OCI-LY1 (cell line): Measurements from ENCODE around the gene GIN1.

ENCODE experiments used
- EZH2 ChIP-seq: fragments of 200-600 bp; sonication (generic), shearing (Covaris generic); IDR thresholded peaks from 2 replicates; pipeline ENCODE4 v1.8.0; 2017; ENCODE audit warnings: borderline replicate concordance, mixed run types, mild to moderate bottlenecking, antibody characterized with exemption, low read length, moderate library complexity, mixed read lengths
- TF ChIP-seq, protein P1 (sequence below): fragments of 200-600 bp; sonication (generic), shearing (Covaris generic); IDR thresholded peaks from 2 replicates; pipeline ENCODE4 v1.5.1; 2017; ENCODE audit warnings: mild to moderate bottlenecking, antibody characterized with exemption, low read length, moderate library complexity, mixed read lengths

DNA sequence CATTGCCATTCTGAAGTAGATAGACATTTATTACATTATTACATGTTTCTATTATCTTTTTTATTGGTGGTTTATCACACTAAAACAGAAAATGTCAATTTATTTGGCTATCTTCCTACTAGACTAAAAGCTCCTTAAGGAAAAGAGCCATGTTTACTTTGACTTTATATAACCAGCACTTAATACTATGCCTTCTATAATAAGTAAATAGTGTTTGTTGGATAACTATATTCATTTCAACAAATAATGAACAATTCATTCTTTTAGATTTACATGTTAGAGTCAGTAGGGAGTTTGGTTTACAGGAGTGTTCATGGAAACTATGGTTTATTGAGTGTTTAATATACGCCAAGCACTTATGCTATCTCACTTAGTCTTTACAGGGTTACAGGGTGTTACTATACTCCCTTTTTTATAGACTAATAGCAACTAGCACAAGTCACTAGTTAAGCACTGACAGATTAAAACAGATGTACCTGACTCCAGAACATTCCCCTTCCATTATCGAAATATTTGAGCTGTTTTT is 7.4 kb upstream of the GIN1 start:
- TF ChIP-seq, protein P1, sequence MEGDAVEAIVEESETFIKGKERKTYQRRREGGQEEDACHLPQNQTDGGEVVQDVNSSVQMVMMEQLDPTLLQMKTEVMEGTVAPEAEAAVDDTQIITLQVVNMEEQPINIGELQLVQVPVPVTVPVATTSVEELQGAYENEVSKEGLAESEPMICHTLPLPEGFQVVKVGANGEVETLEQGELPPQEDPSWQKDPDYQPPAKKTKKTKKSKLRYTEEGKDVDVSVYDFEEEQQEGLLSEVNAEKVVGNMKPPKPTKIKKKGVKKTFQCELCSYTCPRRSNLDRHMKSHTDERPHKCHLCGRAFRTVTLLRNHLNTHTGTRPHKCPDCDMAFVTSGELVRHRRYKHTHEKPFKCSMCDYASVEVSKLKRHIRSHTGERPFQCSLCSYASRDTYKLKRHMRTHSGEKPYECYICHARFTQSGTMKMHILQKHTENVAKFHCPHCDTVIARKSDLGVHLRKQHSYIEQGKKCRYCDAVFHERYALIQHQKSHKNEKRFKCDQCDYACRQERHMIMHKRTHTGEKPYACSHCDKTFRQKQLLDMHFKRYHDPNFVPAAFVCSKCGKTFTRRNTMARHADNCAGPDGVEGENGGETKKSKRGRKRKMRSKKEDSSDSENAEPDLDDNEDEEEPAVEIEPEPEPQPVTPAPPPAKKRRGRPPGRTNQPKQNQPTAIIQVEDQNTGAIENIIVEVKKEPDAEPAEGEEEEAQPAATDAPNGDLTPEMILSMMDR, result no peak
- no peak for TF ChIP-seq EZH2
